Tibial nerve (tissue), 4 donors: ENCODE results near the gene HOXB7.

Experiments used
- EP300 ChIP-seq, 2 donors: sonication (generic); formaldehyde crosslinking; IDR thresholded peaks; one replicate each; pipeline ENCODE4 v1.6.1; 2017; ENCODE audit warnings: antibody characterized with exemption in 2 of 2, mild to moderate bottlenecking in 1 of 2
- POLR2A ChIP-seq, 2 donors: fragments of 450-650 bp; IDR thresholded peaks; one replicate each; pipeline ENCODE4 v1.6.1; 2017; ENCODE audit warnings: antibody characterized with exemption in 2 of 2, mild to moderate bottlenecking in 2 of 2, moderate library complexity in 2 of 2
- TF ChIP-seq, protein P1 (sequence below), 5 experiments: fragments of 200-600 bp in 3 of 5; fragments of 450-650 bp in 2 of 5; sonication (generic) in 3 of 5; IDR thresholded peaks; one replicate each; pipeline ENCODE4 v1.5.1; 2016 to 2019; ENCODE audit warnings: antibody characterized with exemption in 5 of 5, mild to moderate bottlenecking in 3 of 5, moderate library complexity in 2 of 5

DNA sequence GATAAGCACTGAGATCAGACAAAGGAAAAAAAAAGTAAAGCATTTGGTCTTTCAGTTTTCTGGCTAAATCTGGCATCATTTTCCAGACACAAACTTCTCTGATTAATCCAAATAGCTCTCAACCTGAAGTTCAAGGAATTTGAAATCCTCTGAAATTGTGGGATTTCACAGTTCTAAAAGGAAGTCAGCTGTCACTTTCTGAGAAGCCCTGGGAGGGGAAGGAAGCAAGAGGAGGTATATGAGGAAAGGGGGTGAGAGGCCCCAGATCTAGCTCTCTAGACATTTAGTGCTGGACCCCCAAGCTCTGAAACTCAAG, 32.8 kb upstream of the HOXB7 start:
- TF ChIP-seq, protein P1, sequence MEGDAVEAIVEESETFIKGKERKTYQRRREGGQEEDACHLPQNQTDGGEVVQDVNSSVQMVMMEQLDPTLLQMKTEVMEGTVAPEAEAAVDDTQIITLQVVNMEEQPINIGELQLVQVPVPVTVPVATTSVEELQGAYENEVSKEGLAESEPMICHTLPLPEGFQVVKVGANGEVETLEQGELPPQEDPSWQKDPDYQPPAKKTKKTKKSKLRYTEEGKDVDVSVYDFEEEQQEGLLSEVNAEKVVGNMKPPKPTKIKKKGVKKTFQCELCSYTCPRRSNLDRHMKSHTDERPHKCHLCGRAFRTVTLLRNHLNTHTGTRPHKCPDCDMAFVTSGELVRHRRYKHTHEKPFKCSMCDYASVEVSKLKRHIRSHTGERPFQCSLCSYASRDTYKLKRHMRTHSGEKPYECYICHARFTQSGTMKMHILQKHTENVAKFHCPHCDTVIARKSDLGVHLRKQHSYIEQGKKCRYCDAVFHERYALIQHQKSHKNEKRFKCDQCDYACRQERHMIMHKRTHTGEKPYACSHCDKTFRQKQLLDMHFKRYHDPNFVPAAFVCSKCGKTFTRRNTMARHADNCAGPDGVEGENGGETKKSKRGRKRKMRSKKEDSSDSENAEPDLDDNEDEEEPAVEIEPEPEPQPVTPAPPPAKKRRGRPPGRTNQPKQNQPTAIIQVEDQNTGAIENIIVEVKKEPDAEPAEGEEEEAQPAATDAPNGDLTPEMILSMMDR (IDR thresholded peaks at IDR 0.05) = no peak
- TF ChIP-seq EP300 (IDR thresholded peaks at IDR 0.05) = no peak
- no peak for TF ChIP-seq POLR2A (IDR thresholded peaks at IDR 0.05)
